SK-MEL-5 (cell line): ENCODE data around the gene CNTROB. TPM values are rescaled to one million over a fixed set of nuclear protein-coding genes. Genes with fewer than 3 reads are reported as not detected.

ENCODE experiments used
- DNase-seq: peaks from one replicate; pipeline ENCODE4 v3.0.0-alpha.2; 2016; ENCODE audit warnings: low read depth, low spot score
- in situ Hi-C: cut with HindIII; loops from 2 replicates; pipeline ENCODE4 v1.10.0; 2016; ENCODE audit warnings: low sequenced_read_pairs, high pct_unique_total_duplicates, low pct_unique_long_range_greater_than_20kb
- total RNA-seq: library from RNA; depleted of rRNA; stranded (reverse); fragments of >200 nt; shearing (Covaris generic); gene quantifications from 2 replicates; pipeline ENCODE4 v1.2.3, GENCODE V29; 2014

Gene CNTROB
- total RNA-seq, 1 experiment from 2014 or later: 11.9 TPM

- peak; percentile 85 for DNase-seq
- in situ Hi-C loops: no loop called here
Observed at GRCh38 chr17:7897773-7898172, 34.2 kb upstream of the CNTROB start.

GRCh38 chr17:7903154-7904103, 28.6 kb upstream of the CNTROB start:
- DNase-seq: no peak
- in situ Hi-C loops: no loop called here

- no peak for DNase-seq
- in situ Hi-C loops: no loop called here
Observed at GRCh38 chr17:7909089-7909488, 22.9 kb upstream of the CNTROB start.

GRCh38 chr17:7910281-7910680, 21.7 kb upstream of the CNTROB start:
- no peak for DNase-seq
- in situ Hi-C loops: no loop called here

GRCh38 chr17:7910711-7911110, 21.3 kb upstream of the CNTROB start:
- DNase-seq: no peak
- in situ Hi-C loops: no loop called here

GRCh38 chr17:7911116-7911515, 20.9 kb upstream of the CNTROB start:
- in situ Hi-C loops: no loop called here
- no peak for DNase-seq

GRCh38 chr17:7912927-7913524, 19.0 kb upstream of the CNTROB start:
- in situ Hi-C loops: no loop called here

GRCh38 chr17:7915179-7915610, 16.8 kb upstream of the CNTROB start:
- in situ Hi-C loops: no loop called here
- no peak for DNase-seq

More at GRCh38 chr17:7912927-7913524, 19.0 kb upstream of the CNTROB start:
- DNase-seq: peak; percentile 93

- peak; percentile 93 for DNase-seq
- in situ Hi-C loops: no loop called here
Observed at GRCh38 chr17:7915611-7916384, 16.2 kb upstream of the CNTROB start, which contains the start of gene RNF227. Gene RNF227 (minus strand): TSS chr17:7916289. CDS start chr17:7916195, 94 bp downstream.

- in situ Hi-C loops: no loop called here
- DNase-seq: no peak
Observed at GRCh38 chr17:7916385-7916682, 15.7 kb upstream of the CNTROB start.

GRCh38 chr17:7916808-7917207, 15.2 kb upstream of the CNTROB start:
- DNase-seq: no peak
- in situ Hi-C loops: no loop called here

- no peak for DNase-seq
- in situ Hi-C loops: no loop called here
Observed at GRCh38 chr17:7922269-7922844, 9.6 kb upstream of the CNTROB start.

GRCh38 chr17:7922845-7923628, 9.0 kb upstream of the CNTROB start:
- DNase-seq: peak; percentile 67

GRCh38 chr17:7927596-7927995, 4.4 kb upstream of the CNTROB start:
- in situ Hi-C loops: no loop called here

More at GRCh38 chr17:7922845-7923628, 9.0 kb upstream of the CNTROB start:
- in situ Hi-C loops: no loop called here

GRCh38 chr17:7929158-7930023, 2.6 kb upstream of the CNTROB start, which contains the start of gene KCNAB3:
Gene KCNAB3 (minus strand): TSS chr17:7929856. CDS start chr17:7929435, 421 bp downstream.
- in situ Hi-C loops: no loop called here
- DNase-seq: no peak

More at GRCh38 chr17:7927596-7927995, 4.4 kb upstream of the CNTROB start:
- DNase-seq: no peak
